ENCODE measurements around the gene NIPAL1. TPM values are rescaled to one million over a fixed set of nuclear protein-coding genes. Genes with fewer than 3 reads are reported as not detected.

Gene NIPAL1
- total RNA-seq, 1 experiment from 2014 or later: 0.84 TPM

DNA sequence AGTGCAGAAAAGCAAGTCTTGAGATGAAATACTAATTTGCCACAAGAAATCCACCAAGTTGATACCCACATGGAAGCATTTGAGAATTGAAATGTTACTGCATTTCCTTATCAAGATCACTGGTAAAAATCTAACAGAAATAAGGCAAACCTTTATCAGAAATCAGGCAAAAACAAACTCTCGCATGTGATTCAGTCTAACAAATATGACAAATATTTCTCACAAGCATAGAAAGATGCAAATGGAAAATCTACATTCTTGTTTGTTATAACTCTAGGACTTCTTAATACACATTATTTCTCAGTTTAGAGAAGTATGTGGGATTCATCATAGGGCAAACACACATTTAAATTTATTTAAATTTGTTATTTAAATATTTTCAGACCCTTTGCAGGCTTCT lies 64.6 kb downstream of the NIPAL1 start:
- TF ChIP-seq, protein P1, sequence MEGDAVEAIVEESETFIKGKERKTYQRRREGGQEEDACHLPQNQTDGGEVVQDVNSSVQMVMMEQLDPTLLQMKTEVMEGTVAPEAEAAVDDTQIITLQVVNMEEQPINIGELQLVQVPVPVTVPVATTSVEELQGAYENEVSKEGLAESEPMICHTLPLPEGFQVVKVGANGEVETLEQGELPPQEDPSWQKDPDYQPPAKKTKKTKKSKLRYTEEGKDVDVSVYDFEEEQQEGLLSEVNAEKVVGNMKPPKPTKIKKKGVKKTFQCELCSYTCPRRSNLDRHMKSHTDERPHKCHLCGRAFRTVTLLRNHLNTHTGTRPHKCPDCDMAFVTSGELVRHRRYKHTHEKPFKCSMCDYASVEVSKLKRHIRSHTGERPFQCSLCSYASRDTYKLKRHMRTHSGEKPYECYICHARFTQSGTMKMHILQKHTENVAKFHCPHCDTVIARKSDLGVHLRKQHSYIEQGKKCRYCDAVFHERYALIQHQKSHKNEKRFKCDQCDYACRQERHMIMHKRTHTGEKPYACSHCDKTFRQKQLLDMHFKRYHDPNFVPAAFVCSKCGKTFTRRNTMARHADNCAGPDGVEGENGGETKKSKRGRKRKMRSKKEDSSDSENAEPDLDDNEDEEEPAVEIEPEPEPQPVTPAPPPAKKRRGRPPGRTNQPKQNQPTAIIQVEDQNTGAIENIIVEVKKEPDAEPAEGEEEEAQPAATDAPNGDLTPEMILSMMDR (conservative IDR thresholded peaks at IDR 0.05; ENCODE audit: low read depth, low read length): no peak
- TF ChIP-seq EZH2 (IDR thresholded peaks at IDR 0.05; ENCODE audit: borderline replicate concordance, low read depth, low read length, poor library complexity, severe bottlenecking): no peak
- no peaks in the 10 kb centered on the region for H3K27me3 ChIP-seq (replicated peaks; ENCODE audit: insufficient read depth, low read depth, low read length, poor library complexity)
- H3K9me3 ChIP-seq (ENCODE audit: low read depth, low read length, poor library complexity, severe bottlenecking): no peaks in the 10 kb centered on the region
- H3K36me3 ChIP-seq (ENCODE audit: insufficient read depth, low read length, poor library complexity, severe bottlenecking): no peaks in the 10 kb centered on the region
- no TSS peak for BruUV-seq (replicated peaks)
- POLR2A ChIA-PET (ENCODE audit: low non-redundant PET): no interaction called here
- no peak for DNase-seq (ENCODE audit: low spot score)
- CTCF ChIA-PET: no interaction called here
- no peaks in the 10 kb centered on the region for H3K4me1 ChIP-seq (ENCODE audit: insufficient read depth, low read length, poor library complexity, severe bottlenecking)
- intact Hi-C loops (cut with micrococcal nuclease; ENCODE audit: unreplicated experiment): loop anchor here (5.0 to 10.0 kb wide), 2 partner anchors 64 to 376 kb away; partner anchors contain the start of genes CNGA1 and NIPAL1
- no peak overlapping the region for H3K27ac ChIP-seq (ENCODE audit: low read depth, low read length, poor library complexity, severe bottlenecking)
- no peak overlapping the region for H3K4me3 ChIP-seq (ENCODE audit: low read depth, low read length, poor library complexity, severe bottlenecking)

DNA sequence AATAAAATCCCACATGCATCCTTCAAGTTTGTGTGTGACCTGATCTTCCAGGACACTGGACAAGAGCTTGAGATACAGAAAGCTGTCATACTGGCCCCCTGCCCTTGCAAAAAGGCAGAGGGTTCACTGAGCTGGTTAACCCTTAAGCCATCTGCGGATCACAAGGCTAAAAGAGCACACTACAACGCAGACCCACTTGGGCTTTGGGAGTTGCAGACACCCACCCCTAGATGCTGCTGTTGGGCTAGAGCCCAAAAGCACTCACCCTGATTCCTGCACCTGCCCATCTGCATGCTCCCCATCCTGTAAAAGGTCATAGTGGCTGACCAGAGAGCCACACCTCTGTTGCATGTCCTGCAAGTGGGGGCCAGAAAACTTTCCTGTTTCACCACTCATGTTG lies 66.4 kb downstream of the NIPAL1 start:
- DNase-seq (ENCODE audit: low spot score): no peak
- H3K4me1 ChIP-seq (ENCODE audit: insufficient read depth, low read length, poor library complexity, severe bottlenecking): no peaks in the 10 kb centered on the region
- TF ChIP-seq, protein P1 (conservative IDR thresholded peaks at IDR 0.05; ENCODE audit: low read depth, low read length): no peak
- TF ChIP-seq EZH2 (IDR thresholded peaks at IDR 0.05; ENCODE audit: borderline replicate concordance, low read depth, low read length, poor library complexity, severe bottlenecking): no peak
- no TSS peak for BruUV-seq (replicated peaks)
- H3K9me3 ChIP-seq (ENCODE audit: low read depth, low read length, poor library complexity, severe bottlenecking): no peaks in the 10 kb centered on the region
- intact Hi-C loops (cut with micrococcal nuclease; ENCODE audit: unreplicated experiment): loop anchor here (5.0 to 10.0 kb wide), 2 partner anchors 66 to 378 kb away; partner anchors contain the start of genes CNGA1 and NIPAL1
- POLR2A ChIA-PET (ENCODE audit: low non-redundant PET): no interaction called here
- CTCF ChIA-PET: no interaction called here
- no peaks in the 10 kb centered on the region for H3K36me3 ChIP-seq (ENCODE audit: insufficient read depth, low read length, poor library complexity, severe bottlenecking)
- H3K27me3 ChIP-seq (replicated peaks; ENCODE audit: insufficient read depth, low read depth, low read length, poor library complexity): no peaks in the 10 kb centered on the region
- H3K27ac ChIP-seq (ENCODE audit: low read depth, low read length, poor library complexity, severe bottlenecking): no peak overlapping the region
- no peak overlapping the region for H3K4me3 ChIP-seq (ENCODE audit: low read depth, low read length, poor library complexity, severe bottlenecking)

DNA sequence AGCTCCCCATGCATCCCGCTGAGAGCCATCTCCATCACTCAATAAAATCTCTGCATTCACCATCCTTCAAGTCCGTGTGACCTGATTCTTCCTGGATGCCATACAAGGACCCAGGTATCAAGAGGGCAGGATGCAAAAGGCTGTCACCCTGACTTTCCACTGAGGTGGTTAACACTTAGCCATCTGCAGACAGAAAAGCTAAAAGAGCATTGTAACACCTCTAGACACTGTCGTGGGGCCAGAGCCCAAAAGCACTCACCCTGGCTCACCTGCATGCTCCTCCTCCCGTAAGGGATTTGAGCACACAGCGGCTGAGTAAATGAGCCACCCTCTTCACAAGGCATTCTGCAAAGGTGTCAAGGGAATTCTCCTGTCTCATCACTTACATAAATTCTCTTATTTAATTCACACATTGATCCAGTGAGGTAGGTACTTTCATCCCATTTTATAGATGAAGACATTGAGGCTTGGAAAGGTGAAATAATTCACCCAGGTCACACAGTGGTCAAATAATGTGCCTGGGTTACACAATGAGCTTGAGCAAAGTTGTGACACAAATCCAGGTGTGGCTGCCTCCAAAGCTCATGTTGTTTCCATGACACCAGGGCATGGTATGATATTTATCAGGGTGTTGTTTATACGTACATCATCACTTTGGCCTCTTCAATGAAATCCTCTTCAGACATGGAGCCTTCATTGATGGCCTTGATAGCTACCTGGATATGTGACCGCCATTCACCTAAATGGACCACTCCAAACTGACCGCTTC lies 69.4 kb downstream of the NIPAL1 start:
- no peak for TF ChIP-seq EZH2 (IDR thresholded peaks at IDR 0.05; ENCODE audit: borderline replicate concordance, low read depth, low read length, poor library complexity, severe bottlenecking)
- TF ChIP-seq, protein P1 (conservative IDR thresholded peaks at IDR 0.05; ENCODE audit: low read depth, low read length): no peak
- Histone ChIP-seq H3K4me1 (ENCODE audit: insufficient read depth, low read length, poor library complexity, severe bottlenecking) (peaks cover 7% of the 10 kb centered on the region), H3K9me3 (ENCODE audit: low read depth, low read length, poor library complexity, severe bottlenecking) (no peaks in the 10 kb centered on the region), H3K27ac (ENCODE audit: low read depth, low read length, poor library complexity, severe bottlenecking) (no peak overlapping the region), H3K4me3 (ENCODE audit: low read depth, low read length, poor library complexity, severe bottlenecking) (no peak overlapping the region), H3K36me3 (ENCODE audit: insufficient read depth, low read length, poor library complexity, severe bottlenecking) (no peaks in the 10 kb centered on the region), H3K27me3 (replicated peaks; ENCODE audit: insufficient read depth, low read depth, low read length, poor library complexity) (no peaks in the 10 kb centered on the region)
- ChIA-PET POLR2A (ENCODE audit: low non-redundant PET) (no interaction called here), CTCF (no interaction called here)
- DNase-seq (ENCODE audit: low spot score): no peak
- intact Hi-C loops (cut with micrococcal nuclease; ENCODE audit: unreplicated experiment): loop anchor here (2.0 to 10.0 kb wide), 5 partner anchors 54 to 381 kb away; no protein-coding TSS in a partner anchor
- no TSS peak for BruUV-seq (replicated peaks)

Other genes with a start within 250 kb of the NIPAL1 start
- 0.26 TPM in 1 of 2 replicates, not detected in the other for gene CORIN, start 178.7 kb upstream of the NIPAL1 start, total RNA-seq (2021)
- 12.1 and 16.7 TPM in 2 replicates for gene NFXL1, start 102.2 kb upstream of the NIPAL1 start, total RNA-seq (2021)
- gene CNGA1, start 91 bp upstream of the NIPAL1 start, total RNA-seq (2021): 0.39 TPM in 1 of 2 replicates, not detected in the other
- gene TXK, start 117.5 kb downstream of the NIPAL1 start, total RNA-seq (2021): 1.4 and 2.0 TPM in 2 replicates